Measurements from ENCODE around the gene ANGPTL2. TPM values are rescaled to one million over a fixed set of nuclear protein-coding genes. Genes with fewer than 3 reads are reported as not detected.

ANGPTL2 gene
- total RNA-seq, 4 donors from 2014 or later = 5.9 to 12.6 (median 8.7) TPM

DNA sequence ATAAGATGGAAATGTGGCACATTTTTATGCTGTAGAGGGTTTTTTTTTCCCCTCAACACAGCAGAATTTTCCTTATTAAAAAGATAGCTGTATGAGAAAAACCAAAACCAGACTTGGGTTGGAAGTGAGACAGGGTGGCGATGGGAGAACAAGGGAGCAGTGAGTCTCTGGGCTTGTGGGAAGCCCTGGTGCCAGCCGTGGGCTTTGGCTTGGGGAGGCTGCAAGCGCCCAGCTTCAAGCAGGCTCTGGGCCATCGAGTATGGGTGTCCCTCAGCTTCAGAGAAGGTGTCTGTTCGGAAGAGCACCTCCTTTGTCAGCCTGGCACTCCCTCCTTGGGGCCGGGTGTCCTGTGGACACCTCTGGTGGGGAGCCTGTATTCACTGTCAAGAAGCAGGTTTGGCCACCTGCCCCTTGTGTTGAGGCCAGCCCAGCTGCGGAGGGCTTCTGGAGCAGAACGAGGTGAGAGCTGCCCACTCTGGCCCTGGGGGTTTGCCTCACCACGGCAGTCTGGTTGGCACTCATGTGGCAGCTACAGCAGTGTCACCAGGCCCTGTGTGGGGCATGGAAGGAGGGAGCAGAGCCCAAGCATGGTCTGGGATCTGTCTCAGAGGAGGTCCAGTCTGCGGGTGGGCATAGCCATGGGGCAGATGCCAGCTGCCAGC is 37.6 kb upstream of the ANGPTL2 start:
- Histone ChIP-seq H3K4me1 (peaks cover 2% of the 10 kb centered on the region in 2 donors), H3K4me3 (replicated peaks in 1 of 3) (no peak overlapping the region), H3K27me3 (no peaks in the 10 kb centered on the region), H3K36me3 (no peaks in the 10 kb centered on the region), H3K27ac (no peak overlapping the region), H3K9me3 (no peaks in the 10 kb centered on the region)
- TF ChIP-seq POLR2A (IDR thresholded peaks at IDR 0.05) = no peak
- TF ChIP-seq, protein P1, sequence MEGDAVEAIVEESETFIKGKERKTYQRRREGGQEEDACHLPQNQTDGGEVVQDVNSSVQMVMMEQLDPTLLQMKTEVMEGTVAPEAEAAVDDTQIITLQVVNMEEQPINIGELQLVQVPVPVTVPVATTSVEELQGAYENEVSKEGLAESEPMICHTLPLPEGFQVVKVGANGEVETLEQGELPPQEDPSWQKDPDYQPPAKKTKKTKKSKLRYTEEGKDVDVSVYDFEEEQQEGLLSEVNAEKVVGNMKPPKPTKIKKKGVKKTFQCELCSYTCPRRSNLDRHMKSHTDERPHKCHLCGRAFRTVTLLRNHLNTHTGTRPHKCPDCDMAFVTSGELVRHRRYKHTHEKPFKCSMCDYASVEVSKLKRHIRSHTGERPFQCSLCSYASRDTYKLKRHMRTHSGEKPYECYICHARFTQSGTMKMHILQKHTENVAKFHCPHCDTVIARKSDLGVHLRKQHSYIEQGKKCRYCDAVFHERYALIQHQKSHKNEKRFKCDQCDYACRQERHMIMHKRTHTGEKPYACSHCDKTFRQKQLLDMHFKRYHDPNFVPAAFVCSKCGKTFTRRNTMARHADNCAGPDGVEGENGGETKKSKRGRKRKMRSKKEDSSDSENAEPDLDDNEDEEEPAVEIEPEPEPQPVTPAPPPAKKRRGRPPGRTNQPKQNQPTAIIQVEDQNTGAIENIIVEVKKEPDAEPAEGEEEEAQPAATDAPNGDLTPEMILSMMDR (IDR thresholded peaks at IDR 0.05) = no peak
- intact Hi-C loops (cut with DNase I) = no loop called here
- WGBS, 2 donors = 79 to 85% methylated on average over 8 of the region's 10 CpGs
- peak in 1 of 2 donors; percentile 16 for DNase-seq

DNA sequence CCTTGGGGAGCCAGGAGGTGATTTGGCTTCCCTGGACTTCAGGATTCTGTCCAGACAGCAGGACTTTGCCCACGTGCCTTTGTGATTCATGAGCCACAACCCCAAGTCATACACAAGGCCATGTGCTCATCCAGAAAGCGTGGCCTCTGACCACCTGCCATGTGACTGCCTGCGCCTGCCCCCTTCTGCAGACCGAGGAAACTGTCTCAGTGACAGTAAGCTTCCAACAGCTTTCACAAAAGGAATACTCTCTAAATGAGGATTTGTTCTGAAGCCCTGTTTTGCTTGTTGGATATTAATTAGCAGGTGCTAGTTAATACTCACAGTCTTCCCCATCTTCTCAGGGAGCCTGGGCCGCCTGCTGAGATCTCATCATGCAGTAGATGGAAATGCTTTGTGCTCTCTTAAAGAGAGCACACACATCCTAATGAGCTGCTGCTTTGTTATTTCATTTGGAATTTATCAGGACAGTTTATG is 36.9 kb upstream of the ANGPTL2 start:
- Histone ChIP-seq H3K4me3 (replicated peaks in 1 of 3) (no peak overlapping the region), H3K27me3 (no peaks in the 10 kb centered on the region), H3K27ac (no peak overlapping the region), H3K4me1 (peaks cover 4 to 5% of the 10 kb centered on the region in 2 donors), H3K36me3 (no peaks in the 10 kb centered on the region), H3K9me3 (no peaks in the 10 kb centered on the region)
- intact Hi-C loops (cut with DNase I) = no loop called here
- DNase-seq = no peak
- WGBS, 2 donors = 79 to 80% methylated on average over 5 of the region's 5 CpGs
- TF ChIP-seq, protein P1 (IDR thresholded peaks at IDR 0.05) = no peak
- TF ChIP-seq POLR2A (IDR thresholded peaks at IDR 0.05) = no peak

DNA sequence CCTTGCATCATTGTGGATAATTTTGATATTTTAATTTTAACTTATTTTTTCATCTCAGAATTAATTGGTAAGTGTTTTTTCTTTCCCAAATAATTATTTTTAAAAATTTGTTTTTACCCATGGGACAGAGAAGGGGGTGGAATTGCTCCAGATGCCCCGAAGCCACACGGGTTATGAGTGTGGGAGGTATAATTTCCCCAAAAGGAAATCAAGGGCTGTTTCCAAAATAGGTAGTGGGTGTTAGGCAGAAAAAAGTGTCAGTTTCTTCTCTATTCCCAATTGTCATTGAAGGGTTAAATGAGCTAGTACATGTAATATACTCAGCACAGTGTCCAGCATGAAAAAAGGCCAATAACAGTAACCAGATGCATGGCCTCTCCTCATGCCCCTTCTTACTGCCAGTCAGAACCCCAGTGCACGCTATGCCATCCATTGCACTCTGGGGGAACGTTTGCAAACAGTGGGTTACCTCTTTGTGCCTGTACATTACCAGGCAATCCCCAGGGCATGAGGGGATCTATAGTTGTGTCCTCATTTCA is 36.4 kb upstream of the ANGPTL2 start:
- no peaks in the 10 kb centered on the region for H3K27me3 ChIP-seq
- H3K27ac ChIP-seq = no peak overlapping the region
- TF ChIP-seq, protein P1 (IDR thresholded peaks at IDR 0.05) = no peak
- no peak for TF ChIP-seq POLR2A (IDR thresholded peaks at IDR 0.05)
- DNase-seq = no peak
- H3K9me3 ChIP-seq = no peaks in the 10 kb centered on the region
- intact Hi-C loops (cut with DNase I) = no loop called here
- H3K4me1 ChIP-seq = peaks cover 4 to 5% of the 10 kb centered on the region in 2 donors
- 89 to 93% methylated on average over 4 of the region's 4 CpGs for WGBS, 2 donors
- H3K36me3 ChIP-seq = no peaks in the 10 kb centered on the region
- H3K4me3 ChIP-seq (replicated peaks in 1 of 3) = no peak overlapping the region

DNA sequence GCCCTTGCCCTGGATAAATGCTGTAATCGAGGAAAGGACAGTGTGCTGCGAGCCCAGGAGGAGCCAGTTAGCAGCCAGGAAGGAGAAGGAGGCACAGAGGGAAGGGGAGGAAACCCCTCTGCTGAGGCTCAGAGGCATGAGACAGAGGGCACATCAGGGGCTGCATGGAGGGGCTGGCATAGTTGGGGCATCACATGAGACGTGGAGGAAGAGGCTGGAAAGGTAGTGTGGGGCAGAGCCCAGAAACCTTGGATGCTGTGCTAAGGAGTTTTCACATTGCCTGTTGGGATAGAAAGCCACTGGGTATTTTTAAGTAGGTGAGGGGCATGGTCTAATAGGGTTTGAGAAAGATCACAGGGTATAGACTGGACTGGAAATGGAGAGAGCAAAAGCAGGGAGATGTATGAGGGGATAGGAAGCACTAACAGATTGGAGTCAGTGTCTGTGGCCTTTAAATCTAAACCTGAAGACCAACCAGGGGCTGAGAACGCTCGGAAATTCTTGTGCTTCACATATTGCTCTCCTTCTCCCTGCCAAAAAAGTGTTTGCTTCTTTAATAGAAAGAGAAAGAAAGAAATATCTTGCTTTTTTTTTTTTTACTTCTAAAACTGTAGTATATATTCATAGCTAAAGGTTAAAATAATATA is 33.0 kb upstream of the ANGPTL2 start:
- WGBS, 2 donors = 84 to 94% methylated on average over 5 of the region's 5 CpGs
- no peaks in the 10 kb centered on the region for H3K9me3 ChIP-seq
- H3K36me3 ChIP-seq = no peaks in the 10 kb centered on the region
- no peaks in the 10 kb centered on the region for H3K27me3 ChIP-seq
- H3K4me3 ChIP-seq (replicated peaks in 1 of 3) = no peak overlapping the region
- TF ChIP-seq POLR2A (IDR thresholded peaks at IDR 0.05) = no peak
- TF ChIP-seq, protein P1 (IDR thresholded peaks at IDR 0.05) = no peak
- H3K4me1 ChIP-seq = peaks cover 4 to 5% of the 10 kb centered on the region in 2 donors
- intact Hi-C loops (cut with DNase I) = no loop called here
- no peak for DNase-seq
- H3K27ac ChIP-seq = no peak overlapping the region
